DMS153 treated with DMSO at 0.1 percent for 48 hours (cell line): ENCODE results near the gene IGLL5.
"Not testable (repeated sequence)": the region's sequence is repeated elsewhere in the genome, so short reads cannot be mapped to it uniquely, and the experiment has no call there.

ENCODE experiments used
- DNase-seq: peaks from one replicate; lab custom pipeline; 2025; ENCODE audit not compliant: unreplicated experiment; lab: John Stamatoyannopoulos, UW

Gene IGLL5

DNA sequence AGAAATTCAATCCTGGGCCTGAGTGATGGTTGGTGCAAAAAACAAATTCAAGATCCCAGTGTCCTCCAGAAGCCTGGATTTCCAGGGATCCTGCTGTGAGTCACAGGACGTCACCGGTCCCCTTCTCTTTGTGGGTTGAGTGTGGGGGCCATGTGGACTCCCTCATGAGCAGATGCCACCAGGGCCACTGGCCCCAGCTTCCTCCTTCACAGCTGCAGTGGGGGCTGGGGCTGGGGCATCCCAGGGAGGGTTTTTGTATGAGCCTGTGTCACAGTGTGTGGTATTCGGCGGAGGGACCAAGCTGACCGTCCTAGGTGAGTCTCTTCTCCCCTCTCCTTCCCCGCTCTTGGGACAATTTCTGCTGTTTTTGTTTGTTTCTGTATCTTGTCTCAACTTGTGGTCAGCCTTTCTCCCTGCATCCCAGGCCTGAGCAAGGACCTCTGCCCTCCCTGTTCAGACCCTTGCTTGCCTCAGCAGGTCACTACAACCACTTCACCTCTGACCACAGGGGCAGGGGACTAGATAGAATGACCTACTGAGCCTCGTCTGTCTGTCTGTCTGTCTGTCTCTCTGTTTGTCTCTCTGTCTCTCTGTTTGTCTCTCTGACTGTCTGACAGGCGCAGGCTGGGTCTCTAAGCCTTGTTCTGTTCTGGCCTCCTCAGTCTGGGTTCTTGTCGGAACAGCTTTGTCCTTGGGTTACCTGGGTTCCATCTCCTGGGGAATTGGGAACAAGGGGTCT is 11.9 kb downstream of the IGLL5 start:
- DNase-seq: not testable (repeated sequence)

- not testable (repeated sequence) for DNase-seq
These were observed 13.1 kb downstream of the IGLL5 start for GRCh38 chr22:22900527-22901205.

GRCh38 chr22:22901578-22902218 is 14.1 kb downstream of the IGLL5 start:
- DNase-seq: no peak

- DNase-seq: no peak
These were observed 14.8 kb downstream of the IGLL5 start for GRCh38 chr22:22902247-22903001.

GRCh38 chr22:22903355-22903777 is 15.8 kb downstream of the IGLL5 start:
- no peak for DNase-seq

GRCh38 chr22:22903781-22904192 is 16.2 kb downstream of the IGLL5 start:
- DNase-seq: not testable (repeated sequence)

DNA sequence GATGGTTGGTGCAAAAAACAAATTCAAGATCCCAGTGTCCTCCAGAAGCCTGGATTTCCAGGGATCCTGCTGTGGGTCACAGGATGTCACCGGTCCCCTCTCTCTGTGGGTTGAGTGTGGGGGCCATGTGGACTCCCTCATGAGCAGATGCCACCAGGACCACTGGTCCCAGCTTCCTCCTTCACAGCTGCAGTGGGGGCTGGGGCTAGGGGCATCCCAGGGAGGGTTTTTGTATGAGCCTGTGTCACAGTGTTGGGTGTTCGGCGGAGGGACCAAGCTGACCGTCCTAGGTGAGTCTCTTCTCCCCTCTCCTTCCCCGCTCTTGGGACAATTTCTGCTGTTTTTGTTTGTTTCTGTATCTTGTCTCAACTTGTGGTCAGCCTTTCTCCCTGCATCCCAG is 17.1 kb downstream of the IGLL5 start:
- not testable (repeated sequence) for DNase-seq

DNA sequence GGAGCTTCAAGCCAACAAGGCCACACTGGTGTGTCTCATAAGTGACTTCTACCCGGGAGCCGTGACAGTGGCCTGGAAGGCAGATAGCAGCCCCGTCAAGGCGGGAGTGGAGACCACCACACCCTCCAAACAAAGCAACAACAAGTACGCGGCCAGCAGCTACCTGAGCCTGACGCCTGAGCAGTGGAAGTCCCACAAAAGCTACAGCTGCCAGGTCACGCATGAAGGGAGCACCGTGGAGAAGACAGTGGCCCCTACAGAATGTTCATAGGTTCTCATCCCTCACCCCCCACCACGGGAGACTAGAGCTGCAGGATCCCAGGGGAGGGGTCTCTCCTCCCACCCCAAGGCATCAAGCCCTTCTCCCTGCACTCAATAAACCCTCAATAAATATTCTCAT is 18.8 kb downstream of the IGLL5 start:
- not testable (repeated sequence) for DNase-seq

- no peak for DNase-seq
These were observed 19.4 kb downstream of the IGLL5 start for GRCh38 chr22:22906907-22907550.

DNA sequence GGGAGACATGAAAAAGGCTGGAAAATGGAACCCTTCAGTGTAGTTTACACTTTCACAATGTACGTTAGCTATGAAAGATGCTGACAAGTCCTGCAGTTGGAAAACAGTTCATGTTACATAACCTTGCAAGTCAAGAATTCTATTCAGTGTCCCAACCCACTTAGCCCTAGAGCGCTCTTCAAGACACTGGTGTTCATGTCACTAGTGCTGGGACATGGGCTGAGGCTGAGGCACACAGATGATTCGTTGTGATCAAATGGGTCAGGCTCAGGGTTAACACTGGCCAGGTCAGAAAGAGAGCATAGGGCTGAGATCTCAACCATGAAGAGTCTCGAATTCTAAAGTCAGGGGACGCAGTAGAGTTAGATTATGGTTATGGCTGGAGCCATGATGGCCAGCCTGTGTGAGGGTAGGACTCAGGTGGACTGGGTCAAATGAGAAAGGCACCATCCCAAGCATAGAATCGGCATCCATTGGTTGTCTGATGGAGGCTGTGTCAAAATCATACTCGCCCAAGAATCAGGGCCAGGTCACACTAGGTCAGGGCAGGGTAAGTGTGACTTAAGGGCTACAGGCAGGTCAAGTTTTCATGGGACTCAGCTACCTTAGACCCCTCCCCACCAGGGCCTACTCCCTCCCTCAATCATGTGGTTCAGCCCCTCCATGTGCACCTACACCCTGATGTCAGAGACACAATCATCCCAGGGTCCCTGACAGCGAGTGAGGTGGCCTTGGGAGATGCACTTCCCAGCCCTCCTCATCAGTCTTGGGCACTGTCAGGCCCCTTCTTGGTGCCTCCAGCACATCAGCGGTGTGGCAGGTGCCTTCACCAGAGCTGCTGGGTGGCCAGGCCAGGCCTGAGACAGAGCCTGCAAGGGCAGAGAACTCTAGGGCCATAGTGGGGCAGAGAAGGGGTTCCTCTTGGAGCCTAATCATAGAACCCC is 20.2 kb downstream of the IGLL5 start:
- DNase-seq: no peak

GRCh38 chr22:22908495-22908861 is 20.9 kb downstream of the IGLL5 start:
- no peak for DNase-seq

DNA sequence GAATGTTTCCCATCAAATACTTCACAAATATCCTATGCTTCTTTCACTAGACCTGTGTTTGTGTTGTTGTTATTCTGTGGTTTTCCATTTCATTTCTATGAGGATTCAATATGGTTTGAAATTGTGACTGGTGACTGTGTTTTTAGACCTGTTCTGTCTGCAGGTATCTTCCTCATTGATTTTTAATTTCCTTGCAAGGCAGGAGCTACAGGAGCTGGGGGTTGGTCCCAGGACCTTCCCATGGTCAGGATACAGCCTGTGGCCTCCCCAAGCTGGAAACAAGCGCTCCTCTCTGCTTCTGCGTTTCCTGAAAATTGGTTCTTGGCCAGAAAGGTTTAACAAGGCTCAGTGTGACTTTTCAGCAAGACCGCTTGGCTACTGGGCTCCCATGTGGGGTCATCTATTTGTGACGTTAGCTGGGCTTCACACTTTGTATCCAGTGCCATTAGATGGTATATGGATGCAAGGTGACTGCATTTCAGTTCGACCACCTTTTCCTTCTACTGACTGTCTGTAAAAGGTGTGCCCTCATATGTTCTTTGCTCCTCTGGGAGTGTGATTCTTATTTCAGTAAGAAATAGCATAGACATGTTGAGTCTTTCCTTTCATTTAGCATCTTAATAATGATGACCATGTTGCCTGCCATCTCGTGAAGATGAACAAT is 21.5 kb downstream of the IGLL5 start:
- no peak for DNase-seq

- DNase-seq: no peak
These were observed 22.1 kb downstream of the IGLL5 start for GRCh38 chr22:22909605-22910271.

DNA sequence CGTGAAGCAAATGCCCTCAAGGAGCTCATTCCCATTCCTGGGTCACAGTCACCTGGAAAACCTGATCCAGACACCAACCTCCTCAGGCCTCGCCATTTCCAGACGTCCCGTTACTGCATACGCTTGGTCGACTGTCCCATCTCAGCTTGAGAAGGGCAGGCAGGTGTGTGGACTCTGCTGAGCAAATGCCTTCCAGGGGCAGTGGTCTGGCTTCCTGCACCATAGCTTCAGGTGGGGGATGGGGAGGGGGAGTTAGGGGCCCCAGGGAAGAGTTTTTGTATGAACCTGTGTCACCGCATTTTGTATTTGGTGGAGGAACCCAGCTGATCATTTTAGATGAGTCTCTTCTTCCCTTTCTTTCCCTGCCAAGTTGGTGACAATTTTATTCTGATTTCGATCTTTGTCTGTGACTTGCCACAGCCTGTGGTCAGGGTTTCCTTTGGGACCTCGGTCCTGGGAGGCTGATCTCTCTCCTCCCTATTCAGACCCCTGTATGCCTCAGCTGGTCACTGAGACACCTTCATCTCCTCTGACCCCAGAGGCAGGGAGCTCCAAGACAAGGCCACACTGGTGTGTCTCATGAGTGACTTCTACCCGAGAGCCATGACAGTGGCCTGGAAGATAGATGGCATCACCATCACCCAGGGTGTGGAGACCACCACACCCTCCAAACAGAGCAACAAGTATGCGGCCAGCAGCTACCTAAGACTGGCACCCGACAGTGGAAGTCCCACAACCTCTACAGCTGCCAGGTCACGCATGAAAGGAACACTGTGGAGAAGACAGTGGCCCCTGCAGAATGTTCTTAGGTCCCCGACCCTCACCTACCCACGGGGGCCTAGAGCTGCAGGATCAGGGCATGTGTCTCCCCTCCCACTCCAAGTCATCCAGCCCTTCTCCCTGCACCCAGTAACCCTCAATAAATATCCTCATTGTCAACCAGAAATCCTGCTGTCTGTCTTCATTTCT is 22.9 kb downstream of the IGLL5 start:
- no peak for DNase-seq

DNA sequence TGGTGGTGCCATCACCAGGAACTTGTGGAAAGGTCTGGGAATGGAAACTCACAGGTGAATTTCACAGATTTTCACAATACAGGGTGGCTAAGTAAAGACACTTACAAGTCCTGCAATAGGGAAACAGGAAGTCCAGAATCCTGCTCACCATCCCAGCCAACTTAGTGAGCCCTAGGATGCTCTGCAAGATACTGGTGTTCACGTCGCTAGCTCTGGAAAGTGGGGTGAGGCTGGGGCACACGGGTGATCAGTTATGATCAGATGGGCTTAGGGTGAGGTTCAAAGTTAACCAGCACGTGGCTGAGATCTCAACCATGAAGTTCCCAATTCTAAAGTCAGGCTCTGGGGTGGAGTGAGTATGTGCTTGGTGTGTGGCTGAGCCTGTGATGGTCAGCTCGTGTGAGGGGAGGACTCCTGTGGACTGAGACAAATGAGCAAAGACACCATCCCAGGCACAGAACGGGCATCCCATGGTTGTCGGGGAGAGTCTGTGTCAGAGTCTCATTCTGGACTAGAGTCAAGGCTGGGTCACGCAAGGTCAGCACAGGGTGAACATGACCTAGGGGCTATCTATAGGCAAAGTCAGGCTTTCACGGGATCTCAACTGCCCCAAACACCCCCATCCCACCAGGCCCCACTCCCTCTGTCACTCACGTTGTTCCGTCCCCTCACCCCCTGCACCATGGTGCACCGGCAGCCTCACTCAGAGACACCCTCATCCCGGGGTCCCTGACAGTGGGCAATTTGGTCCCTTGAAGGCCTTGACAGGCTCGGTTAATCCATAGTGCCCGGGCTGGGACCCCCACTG is 23.9 kb downstream of the IGLL5 start:
- no peak for DNase-seq

DNA sequence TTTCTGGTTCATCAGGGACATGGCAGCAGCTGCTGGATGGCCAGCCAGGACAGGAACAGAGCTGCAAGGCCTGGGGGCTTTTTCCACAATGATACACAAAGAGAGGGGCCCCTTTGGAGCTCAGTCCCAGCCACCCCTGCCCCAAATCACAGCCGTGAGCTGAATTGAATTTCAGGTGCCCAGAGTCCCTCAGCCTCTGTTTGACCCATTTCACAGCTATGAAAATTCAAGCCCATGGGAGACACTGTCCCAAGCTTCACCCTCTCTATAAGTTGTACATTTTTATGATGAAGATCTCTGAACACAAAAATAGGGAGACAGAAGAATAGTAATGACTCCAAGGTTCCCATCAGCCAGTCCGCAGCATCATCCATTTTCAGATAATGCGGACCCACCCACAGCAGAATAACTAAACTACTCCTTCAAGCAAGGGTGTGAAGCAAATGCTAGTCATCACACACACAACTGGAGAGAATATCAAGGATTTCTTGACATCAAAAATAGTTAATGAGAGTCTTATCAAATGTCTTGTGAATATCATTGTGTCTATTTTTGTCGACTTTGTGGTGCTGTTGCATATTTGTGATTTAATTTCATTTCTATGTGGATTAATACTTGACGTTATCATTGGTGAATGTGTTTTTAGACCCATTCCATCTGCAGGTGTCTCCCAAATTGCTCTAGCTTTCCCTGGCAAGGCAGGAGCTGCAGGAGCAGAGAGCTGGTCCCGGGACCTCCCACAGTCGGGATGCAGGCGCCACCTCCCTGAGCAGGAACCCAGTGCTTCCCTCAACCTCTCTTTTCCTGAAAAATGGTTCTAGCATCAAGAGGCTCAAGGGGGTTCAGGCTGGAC is 24.7 kb downstream of the IGLL5 start:
- DNase-seq: no peak
